GM18499 (cell line): ENCODE results near the gene APOC3.

ENCODE experiments used
- ATAC-seq: cut with Tn5 transposase; IDR thresholded peaks from one replicate; pipeline ENCODE4 v1.9.1; 2021; ENCODE audit warnings: moderate number of reproducible peaks; ENCODE audit not compliant: insufficient read depth, unreplicated experiment

APOC3 gene

GRCh38 chr11:116869610-116870009 lies 39.9 kb downstream of the APOC3 start:
- ATAC-seq = no peak

DNA sequence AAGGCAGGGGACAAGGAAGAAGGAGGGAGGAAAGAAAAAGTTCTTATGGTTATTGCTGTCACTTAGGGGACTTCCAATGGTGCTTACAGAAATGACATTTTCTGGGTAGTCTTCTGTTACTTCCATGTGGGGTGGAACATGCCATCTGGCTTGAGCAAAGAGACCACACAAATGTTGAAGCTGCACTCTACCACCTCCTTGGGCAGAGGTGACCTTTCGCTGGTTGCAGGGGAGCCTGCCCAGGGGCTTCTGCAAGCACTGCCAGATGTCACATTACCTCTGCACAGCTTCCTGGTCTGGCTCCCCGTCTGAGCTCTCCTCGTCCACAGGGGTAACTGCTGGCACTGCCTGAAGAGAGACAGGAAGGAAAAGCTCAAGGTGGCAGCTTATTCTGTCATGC lies 40.3 kb downstream of the APOC3 start:
- ATAC-seq = no peak

- ATAC-seq = no peak
These were observed 41.5 kb downstream of the APOC3 start for GRCh38 chr11:116871248-116871647.

GRCh38 chr11:116873381-116873780 lies 43.7 kb downstream of the APOC3 start:
- no peak for ATAC-seq

- ATAC-seq = no peak
These were observed 44.5 kb downstream of the APOC3 start for GRCh38 chr11:116874251-116874650.

- ATAC-seq = no peak
These were observed 45.5 kb downstream of the APOC3 start for GRCh38 chr11:116875194-116875593.

- ATAC-seq = no peak
These were observed 46.9 kb downstream of the APOC3 start for GRCh38 chr11:116876656-116877055.

DNA sequence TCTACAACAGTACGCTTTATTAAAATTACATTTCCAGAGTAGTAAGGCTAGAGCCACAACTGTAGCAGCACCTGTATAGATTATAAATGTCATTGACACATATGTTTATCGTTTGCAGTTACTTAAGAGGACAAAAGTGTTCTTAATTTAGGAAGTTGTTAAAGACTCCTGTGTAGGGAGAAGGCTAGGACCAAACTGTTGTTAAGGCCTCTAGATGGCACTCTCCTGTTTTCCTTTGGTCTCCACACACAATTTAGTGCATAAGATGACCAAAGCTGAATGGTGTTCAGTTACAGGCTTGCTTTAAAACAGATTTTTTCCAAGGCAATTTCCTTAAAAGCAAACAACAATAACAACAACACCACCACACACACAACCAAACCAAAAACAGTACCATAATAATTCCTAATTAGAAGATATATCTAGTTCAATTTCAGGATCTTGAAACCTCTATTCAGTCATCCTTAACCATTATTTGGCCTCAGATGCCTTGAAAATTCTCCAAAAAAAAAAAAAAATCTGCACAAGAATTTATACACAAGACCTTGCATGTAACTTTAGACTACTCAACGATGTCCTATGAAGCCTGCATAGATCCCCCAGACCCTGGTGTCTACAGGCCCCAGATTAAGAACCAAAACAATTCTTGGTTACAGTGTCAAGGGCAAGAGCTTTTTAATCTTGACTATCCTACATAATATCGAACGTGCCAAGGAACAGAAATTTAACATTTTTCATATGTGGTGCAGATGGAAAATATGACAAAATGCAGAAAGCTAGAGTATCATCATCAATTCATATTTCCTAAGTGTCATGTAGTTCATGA lies 50.3 kb downstream of the APOC3 start:
- no peak for ATAC-seq

- no peak for ATAC-seq
These were observed 51.4 kb downstream of the APOC3 start for GRCh38 chr11:116881143-116881542.

- no peak for ATAC-seq
These were observed 52.7 kb downstream of the APOC3 start for GRCh38 chr11:116882386-116882785.
